HS-27A (cell line): Measurements from ENCODE around the gene HUNK.
"Not testable (repeated sequence)": the region's sequence is repeated elsewhere in the genome, so short reads cannot be mapped to it uniquely, and the experiment has no call there.

Source experiments
- DNase-seq: peaks from one replicate; pipeline ENCODE4 v3.0.0-alpha.2; 2012; ENCODE audit warnings: low read depth, missing footprints

Gene HUNK

DNA sequence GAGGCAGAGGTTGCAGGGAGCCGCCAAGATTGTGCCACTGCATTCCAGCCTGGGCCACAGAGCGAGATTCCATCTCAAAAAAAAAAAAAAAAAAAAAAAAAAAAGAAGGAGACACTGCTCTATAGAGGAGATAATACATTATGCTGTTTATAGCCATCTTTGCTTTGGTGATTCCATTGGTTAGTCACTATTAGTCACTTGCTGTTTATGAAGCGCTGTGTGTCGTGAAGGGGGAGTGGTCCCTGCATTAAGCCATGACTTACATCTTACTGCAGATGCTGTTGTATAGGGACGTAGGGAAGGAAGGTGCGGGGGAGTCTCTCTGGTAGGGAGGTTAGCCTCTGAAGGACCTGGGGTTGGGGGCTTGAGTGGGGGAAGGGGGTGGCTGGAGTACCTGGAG lies 48.3 kb downstream of the HUNK start:
- DNase-seq: no peak

DNA sequence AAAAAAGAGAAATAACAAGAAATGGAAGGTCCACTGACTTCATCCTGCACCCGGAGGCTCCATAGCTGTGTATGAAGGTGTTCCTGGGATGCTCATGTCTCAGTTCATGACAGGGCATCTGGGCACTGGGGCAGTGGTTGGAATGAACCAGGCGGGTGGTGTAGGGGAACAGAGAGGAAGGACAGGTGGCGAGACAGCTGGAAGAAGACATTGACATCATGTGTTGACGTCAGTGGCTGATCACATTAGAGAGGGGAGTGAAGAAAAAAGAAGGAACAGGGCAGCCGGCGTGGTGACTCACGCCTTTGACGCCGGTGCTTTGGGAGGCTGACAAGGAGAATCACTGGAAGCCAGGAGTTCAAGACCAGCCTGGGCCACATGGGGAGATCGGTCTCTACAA lies 50.1 kb downstream of the HUNK start:
- no peak for DNase-seq

DNA sequence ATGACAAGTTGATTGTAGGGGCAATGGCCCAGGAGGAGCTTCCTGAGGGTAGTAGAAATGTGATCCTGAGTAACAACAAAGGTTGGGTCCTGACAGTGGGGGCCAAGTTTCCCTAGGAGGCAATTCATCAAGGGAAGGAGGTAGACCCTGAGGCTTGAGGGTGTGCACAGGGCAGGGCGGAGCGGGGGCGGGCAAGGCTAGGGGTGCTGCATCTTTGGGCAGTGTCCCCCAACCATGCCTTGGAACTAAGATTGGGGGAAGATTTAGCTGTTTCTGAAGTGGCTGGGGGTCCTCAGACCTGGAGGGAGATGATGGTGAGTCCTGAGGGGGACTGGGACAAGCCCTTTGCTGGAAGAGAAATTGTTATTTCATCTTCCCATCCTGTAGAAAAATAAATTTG lies 50.9 kb downstream of the HUNK start:
- no peak for DNase-seq

DNA sequence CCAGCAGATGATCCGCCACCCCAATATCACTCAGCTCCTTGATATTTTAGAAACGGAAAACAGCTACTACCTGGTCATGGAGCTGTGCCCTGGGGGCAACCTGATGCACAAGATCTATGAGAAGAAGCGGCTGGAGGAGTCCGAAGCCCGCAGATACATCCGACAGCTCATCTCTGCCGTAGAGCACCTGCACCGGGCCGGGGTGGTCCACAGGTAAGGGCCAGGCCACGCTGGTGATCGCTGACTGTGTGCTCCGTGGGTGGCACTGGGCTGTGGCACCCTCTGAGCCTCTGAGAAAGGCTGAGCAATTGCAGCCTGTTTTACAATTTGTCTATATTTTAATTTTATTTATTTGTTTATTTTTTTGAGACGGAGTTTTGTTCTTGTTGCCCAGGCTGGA lies 51.7 kb downstream of the HUNK start:
- DNase-seq: no peak

DNA sequence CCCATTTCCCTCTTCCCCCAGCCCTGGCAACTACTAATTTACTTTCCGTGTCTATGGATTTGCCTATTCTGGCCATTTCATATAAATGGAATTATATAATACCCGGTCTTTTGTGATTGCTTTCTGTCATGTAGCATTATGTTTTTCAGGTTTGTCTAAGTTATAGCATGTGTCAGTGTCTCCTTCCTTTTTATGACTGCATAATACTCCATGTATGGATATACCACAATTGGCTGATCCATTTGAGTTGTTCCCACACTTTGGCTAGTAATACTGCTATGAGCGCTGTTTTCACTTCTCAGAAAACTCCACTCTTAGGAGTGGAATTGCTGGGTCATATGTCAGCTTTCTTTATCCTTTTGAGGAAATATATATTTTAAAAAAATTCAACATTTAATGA lies 53.7 kb downstream of the HUNK start:
- no peak for DNase-seq

DNA sequence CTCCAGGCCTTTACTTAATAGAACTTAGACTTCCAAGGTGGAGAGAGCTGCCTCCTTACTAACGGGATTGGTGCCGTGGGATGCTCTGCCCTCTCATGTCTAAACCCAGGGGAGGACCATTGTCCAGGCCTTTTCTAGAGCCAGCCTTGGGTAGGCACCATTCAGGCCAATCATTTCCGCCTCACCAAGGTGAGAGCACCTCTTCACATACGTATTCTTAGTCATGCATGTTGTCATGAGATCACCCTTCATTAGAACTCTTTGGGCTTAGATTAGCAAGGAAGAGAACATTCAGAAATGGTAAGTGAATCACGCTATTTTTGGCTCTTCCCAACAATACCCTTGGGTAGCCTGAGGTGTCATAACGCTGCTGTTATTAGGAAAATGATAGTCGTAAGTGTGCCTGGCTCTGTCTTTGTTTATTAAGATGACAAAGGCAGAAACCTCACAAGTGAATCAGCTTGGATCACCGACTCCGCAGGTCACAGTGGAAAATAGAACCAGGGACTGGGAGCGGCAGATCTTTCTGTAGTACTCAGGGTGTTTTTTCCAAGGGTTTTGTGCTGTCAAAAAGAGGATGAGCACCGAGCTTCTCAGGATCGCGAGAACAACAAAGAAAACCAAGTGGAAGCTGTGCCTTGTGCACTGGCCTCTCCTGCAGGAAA lies 55.0 kb downstream of the HUNK start:
- DNase-seq: no peak

DNA sequence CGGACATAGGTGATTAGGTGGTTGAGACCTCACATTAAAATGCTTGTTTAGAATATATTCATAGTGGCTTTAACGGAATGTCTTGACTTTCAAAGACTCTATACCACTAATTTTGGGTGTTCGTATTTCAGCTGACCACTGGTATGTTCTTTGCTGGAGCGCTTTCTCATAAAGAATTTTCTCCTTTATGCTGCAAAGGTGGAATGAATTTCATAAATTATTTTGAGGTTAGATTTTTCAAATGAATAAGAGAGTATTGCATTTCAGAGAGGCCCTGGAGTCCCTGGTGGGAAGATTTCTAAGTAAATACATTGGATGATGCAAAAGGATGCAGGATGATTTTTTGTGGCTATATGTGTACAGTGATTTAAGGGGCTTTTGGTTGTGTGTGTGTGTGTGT lies 55.8 kb downstream of the HUNK start:
- DNase-seq: no peak

DNA sequence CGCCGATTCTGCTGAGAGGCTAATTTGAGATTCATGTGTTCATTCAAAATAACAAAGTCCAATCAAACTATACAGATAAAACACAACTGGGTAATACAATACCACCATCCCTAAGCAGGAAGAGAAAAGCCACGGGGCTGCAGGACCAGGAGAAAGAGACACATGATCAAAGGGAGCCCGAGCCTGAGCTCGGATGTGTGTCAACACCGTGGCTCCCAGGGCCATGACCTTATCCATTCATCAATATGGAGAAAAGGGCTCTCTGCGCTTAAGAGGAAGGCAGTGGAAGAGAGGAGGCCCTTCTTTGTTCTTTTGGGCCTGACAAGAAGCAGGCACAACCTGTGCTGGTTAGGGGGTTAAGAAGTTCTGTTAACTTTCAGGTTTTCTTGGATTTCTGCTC lies 56.7 kb downstream of the HUNK start:
- no peak for DNase-seq

DNA sequence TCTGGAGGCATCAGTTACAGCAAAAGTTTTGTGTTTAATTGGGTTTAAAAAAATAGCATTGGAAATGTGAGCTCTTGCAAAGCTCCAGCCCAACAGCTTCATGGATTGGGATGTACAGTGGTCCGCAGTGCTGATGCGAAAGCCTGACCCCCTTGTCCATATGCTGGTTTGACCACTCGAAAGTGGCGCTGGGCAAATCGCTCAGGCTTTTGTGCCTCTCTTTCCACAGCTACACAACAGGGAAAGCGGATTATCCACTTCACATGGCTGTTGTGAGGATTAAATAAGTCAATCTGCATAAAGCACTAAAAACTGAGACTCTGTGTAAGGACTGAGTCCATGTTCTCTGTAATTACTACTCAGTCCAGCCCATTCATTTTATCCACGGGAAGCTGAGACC lies 57.2 kb downstream of the HUNK start:
- DNase-seq: no peak

DNA sequence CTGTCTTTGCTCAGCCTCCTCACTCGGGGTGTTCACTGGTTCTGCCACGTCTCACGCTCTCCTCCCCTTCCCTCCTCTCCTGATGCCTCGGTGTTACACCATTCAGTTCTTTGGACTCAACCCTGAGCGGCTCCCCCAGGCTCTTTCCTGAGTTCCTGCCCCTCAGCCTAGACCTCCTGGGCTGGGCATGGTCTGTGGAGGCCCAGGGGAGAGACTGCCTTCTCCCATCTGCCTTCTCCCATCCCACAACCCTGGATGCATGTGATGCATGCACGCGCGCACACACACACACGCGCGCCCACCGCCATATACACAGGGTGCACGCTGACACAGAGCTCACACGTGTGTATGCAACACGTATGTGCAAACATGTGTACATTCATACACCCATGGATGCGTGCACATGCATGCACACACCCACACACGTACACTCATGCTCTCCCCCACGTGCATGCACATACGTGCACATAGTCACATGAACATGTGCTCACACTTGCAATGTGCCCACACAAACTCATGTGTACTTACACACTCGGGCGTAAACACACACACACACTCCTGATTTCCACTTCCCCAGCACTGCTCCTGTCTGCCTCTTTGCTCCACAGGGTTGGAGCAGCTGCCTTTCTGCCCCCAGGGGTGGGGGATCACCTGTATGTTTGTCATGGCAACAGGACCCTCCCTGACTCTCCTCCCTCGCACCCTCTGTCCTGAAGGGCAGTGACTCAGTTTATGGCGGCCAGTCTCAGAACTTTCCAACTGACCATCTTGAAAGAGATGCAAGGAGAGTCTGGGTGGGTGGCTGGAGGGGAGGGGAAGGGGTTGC lies 59.0 kb downstream of the HUNK start:
- no peak for DNase-seq

DNA sequence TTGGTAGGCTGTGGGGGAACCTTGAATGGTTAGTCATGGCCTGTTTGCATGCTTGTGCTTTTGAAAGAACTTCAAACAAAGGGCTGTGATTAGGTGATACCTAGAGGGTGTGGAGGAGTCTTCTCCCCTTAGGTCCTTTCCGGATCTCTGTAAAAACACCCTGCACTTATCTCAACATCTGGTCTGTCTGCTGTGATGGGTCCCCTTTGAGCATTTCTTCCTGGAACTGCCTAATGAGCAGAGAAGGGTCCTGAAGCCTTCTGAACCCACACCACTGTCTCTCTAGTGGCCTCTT lies 59.6 kb downstream of the HUNK start:
- no peak for DNase-seq

DNA sequence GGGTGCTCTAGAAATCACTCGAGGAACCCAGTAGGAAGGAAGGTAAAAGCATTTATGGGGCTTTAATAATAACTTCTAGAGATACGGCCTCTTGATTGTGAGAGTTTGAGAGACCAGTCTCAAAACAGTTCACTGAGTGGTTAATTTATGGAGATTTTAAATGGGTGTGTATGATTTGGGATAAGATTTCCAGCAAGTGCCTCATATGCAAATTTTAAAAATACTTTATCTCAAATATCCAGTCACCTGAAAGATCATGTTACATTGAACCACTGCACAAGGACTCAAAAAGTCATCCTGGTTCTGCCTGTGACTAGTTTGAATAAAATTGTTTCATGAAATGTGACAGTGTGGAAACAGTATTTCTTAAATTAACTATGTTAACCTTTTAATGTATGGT lies 64.5 kb downstream of the HUNK start:
- DNase-seq: no peak

DNA sequence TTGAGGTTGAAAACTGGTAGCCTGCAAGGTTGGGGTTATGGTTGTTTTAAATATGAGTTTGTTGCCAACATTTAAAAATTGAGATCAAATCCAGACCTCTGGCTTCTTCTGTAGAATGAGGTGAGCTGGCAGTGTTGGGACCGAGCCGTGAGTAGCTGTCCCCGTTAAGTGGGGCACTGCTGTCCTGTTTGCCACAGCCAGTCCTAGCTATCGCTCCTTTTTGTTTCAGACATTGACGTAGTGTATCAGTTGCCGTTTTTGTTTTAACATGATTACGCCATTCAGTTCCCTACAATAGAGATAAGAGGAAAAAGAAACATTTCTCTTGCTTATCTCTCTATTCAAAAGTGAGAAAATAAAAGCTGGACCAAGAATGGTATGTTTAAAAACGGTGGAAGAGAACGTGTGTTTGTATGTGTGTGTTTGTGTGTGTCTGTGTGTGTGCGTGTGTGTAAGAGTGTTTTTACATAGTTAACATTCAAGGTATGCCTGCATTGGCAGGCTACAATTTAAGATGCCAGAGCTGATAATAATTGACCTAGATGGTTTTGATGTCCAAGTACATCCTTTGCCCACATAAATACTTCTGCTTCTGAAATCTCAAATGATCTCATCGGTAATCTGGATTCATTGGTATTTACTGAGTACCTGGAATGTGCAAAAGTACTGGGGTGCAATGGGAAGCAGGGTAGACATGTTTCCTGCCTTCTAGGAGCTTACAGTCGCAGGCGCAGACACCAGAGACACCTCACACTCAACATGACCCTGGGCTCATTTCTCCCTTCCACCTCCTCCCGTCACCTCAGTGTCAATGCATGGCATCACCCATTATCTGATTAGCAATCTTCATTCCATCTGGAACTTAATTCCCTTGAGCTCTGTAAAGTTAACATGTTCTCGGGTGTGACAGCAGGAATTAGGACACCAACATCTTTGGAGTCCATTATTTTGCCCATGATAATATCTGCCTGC lies 65.8 kb downstream of the HUNK start:
- DNase-seq: no peak

DNA sequence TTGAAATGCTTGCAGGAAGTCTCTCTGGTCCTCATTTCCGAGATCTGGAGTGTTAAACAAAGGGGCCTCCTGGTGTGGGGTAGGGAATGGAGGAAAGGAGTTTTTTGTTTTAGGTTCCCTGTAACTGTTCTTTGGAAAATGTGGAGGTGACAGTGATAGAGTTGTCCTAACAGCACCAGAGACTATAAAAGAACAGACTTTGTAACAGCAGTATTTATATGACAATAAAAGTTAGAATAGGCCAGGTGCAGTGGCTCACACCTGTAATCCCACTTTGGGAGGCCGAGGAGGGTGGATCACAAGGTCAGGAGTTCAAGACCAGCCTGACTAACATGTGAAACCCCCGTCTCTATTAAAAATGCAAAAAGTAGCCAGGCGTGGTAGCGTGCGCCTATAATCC lies 68.9 kb downstream of the HUNK start:
- DNase-seq: no peak

DNA sequence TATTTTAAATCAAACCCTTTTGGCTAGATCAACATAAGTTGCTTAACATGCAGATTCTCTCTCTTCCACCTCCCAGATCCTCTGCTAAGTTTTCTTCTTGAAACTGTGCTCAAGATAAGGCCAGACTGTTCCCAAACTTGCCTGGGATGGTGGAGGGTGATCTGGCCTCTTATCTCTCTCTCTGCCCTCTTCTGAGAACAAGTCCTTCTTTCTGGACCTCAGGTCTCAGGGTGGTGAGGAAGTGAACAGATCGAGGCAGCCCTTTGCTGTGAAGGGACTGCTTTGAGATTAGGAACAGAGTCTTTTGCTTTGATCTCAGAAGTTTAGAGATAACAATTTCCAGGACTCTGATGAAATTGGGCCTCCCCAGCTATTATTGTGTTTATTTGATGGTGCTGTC lies 70.7 kb downstream of the HUNK start:
- DNase-seq: no peak

DNA sequence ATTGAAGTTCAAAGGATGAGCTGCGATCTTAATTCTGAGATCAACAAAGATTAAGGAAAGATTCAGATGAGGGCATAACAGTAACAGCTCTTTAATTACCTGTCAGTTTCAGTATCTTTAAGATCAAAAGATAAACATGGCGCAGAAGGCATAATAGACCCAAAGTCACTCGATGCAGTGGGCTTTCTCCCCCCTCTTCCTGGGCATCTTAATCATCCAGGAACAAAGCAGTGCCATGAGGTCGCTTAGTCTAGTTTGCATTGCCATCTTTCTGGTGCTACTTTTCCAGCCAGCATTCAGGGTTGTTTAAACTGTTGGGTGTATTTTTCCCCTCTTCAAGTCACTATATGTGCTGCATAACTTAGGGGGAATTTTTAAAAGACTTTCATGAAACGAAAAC lies 72.3 kb downstream of the HUNK start:
- no peak for DNase-seq

DNA sequence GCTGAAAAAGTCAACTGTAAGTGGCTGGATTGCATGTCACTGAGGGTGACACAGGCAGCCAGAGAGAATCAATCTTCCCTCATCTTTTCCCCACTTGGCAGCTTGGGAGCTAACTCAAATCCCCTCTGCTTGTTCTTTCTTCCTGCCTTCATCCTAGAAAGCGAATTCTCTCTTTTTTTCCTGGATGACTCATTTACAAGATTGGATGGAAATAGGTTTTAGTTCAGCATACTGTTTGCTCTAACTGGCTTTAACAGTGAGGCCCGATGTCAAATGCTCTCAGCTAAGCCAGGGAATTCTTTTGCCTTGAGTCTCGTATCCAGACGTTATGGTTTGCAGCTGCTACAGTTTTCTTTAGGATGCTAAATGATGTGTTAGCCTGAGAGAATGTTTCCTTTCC lies 72.7 kb downstream of the HUNK start:
- DNase-seq: no peak

DNA sequence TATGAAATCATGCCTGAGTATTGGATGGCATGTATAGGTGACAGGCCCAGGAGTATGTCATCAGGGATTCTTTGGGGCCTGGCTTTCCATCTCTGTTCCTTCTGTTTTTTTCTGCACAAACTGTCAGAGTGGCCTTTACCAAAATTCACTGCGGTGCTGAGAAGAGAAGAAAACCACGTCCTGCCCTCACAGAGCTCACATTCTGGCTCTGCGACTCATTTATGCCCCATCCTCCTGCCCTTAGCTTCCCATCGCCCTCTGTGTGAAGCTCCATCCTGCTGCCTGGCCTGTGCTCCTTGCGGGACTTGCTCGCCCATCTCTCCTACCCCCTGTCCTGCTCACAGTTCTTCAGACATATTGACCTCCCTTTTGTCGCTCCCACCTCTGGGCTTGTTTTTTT lies 73.4 kb downstream of the HUNK start:
- no peak for DNase-seq

DNA sequence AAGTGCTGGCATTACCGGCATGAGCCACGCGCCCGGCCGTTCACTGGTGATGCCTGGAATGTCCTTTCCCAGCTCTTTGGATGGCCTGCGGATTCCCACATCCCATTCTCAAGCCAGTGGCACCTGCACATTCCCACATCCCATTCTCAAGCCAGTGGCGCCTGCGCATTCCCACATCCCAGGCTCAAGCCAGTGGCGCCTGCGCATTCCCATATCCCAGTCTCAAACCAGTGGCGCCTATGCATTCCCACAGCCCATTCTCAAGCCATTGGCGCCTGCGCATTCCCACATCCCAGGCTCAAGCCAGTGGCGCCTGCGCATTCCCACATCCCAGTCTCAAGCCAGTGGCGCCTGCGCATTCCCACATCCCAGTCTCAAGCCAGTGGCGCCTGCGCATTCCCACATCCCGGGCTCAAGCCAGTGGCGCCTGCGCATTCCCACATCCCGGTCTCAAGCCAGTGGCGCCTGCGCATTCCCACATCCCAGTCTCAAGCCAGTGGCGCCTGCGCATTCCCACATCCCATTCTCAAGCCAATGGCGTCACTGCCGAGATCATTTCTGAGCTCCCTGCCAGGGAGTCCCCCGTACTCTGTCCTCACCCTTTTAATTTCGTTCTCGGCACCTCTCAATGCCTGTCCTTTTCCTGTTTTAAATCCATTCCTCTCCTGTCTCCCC lies 74.2 kb downstream of the HUNK start:
- not testable (repeated sequence) for DNase-seq

DNA sequence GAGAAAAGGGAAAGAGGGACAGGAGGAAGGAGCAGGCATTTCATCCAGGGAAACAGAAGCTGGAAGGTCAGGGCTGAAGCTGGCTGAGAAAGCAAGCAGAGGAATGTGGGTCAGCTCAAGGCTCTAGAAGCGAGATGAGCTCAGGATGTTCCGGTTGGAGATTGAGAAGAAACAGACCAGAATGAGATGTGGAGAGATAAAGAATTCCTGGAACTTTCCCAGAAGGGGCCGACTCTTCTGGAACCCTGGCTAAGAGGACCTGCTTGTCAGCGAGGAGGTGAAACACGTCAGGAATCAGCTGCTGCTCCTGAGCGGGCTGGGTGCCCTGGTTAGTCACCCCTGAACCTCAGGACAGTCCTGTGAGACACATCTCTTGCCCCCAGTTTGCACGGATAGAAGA lies 75.9 kb downstream of the HUNK start:
- DNase-seq: no peak

DNA sequence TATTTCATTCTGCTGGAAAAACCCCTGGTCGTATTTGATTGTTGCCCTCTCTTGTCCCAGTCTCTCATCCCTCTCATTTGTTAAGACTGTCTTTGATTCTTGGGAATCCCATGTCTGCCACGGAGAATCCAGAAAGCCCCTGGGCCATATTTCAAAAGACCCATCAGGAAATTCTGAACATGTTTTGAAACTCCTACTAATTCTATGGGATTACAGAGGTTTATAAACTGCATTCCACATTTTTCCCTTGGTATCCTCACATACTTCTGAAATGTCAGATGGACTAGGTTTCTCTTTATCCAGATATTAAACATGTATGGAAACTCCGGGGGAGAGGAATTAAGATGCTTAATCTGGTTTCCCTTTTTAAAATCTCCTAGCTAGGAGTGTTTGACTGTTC lies 80.0 kb downstream of the HUNK start:
- DNase-seq: no peak

DNA sequence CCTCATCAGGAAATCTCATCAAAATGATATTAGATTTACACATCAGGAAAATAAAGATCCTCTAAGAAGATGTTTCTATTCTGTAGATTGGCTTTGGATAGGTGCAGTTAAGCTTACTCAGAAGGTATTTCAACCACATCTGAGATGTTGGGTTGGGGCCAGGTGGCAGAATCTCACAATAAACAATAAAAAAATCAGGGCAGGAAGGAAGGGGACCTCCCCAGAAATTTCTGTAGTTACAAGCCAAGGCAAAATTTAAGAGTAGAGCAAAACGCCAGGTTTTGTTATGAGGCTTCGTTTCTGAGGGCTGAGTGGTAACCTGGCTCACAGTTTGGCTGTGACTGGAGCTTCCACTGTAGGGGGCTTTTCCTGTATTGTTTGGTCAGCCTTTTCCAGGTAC lies 84.8 kb downstream of the HUNK start:
- no peak for DNase-seq
